Activated T-helper 2 cell treated with anti-CD3 and anti-CD28 coated beads, Interferon-gamma antibody, Interleukin-2, Interleukin-4, amounts not matched to agents 10 μg/mL and 5 μg/mL and 100 μg/mL, durations not matched to agents 14 hours and 24 hours and 36 hours (primary cell): ENCODE measurements around the gene GLI3. TPM values are rescaled to one million over a fixed set of nuclear protein-coding genes. Genes with fewer than 3 reads are reported as not detected.

Source experiments
- DNase-seq: peaks from one replicate; pipeline ENCODE4 v3.0.0; 2021; ENCODE audit warnings: low spot score
- H3K27ac Mint-ChIP-seq: one replicate; pipeline ENCODE4 v1.8.0; 2021; ENCODE audit warnings: mixed read lengths
- H3K27me3 Mint-ChIP-seq: one replicate; pipeline ENCODE4 v1.8.0; 2021; ENCODE audit warnings: low read depth, mixed read lengths
- H3K36me3 Mint-ChIP-seq: one replicate; pipeline ENCODE4 v1.8.0; 2021; ENCODE audit warnings: low read depth, mixed read lengths
- H3K4me1 Mint-ChIP-seq: one replicate; pipeline ENCODE4 v1.8.0; 2021; ENCODE audit warnings: low read depth, mixed read lengths
- H3K4me3 Mint-ChIP-seq: one replicate; pipeline ENCODE4 v1.8.0; 2021; ENCODE audit warnings: low read depth, mild to moderate bottlenecking, moderate library complexity, mixed read lengths
- H3K9me3 Mint-ChIP-seq: one replicate; pipeline ENCODE4 v1.8.0; 2021; ENCODE audit warnings: mixed read lengths
- intact Hi-C: fragments of 100-400 bp; cut with micrococcal nuclease; formaldehyde crosslinking; loops from one replicate; pipeline ENCODE4 v1.15.1; 2023
- total RNA-seq: library from RNA; stranded (reverse); gene quantifications from 2 replicates; pipeline ENCODE4 v1.2.3, GENCODE V29; 2022

The GLI3 gene
- total RNA-seq, 1 donor from 2014 or later = not detected

- Mint-ChIP-seq H3K36me3 (no peaks in the 10 kb centered on the region), H3K27ac (no peak overlapping the region), H3K4me3 (no peak overlapping the region), H3K9me3 (no peaks in the 10 kb centered on the region), H3K4me1 (peaks cover 4% of the 10 kb centered on the region), H3K27me3 (peaks cover 4% of the 10 kb centered on the region)
- no peak for DNase-seq
- intact Hi-C loops = no loop called here
Observed at GRCh38 chr7:42198296-42198695, 38.7 kb downstream of the GLI3 start.

GRCh38 chr7:42197451-42197850 lies 39.6 kb downstream of the GLI3 start:
- peaks cover 4% of the 10 kb centered on the region for H3K27me3 Mint-ChIP-seq
- H3K27ac Mint-ChIP-seq = no peak overlapping the region
- H3K36me3 Mint-ChIP-seq = no peaks in the 10 kb centered on the region
- H3K4me1 Mint-ChIP-seq = peaks cover 4% of the 10 kb centered on the region
- no peak for DNase-seq
- no peak overlapping the region for H3K4me3 Mint-ChIP-seq
- intact Hi-C loops = no loop called here
- no peaks in the 10 kb centered on the region for H3K9me3 Mint-ChIP-seq

GRCh38 chr7:42194238-42194637 lies 42.8 kb downstream of the GLI3 start:
- peaks cover 3% of the 10 kb centered on the region for H3K4me1 Mint-ChIP-seq
- no peaks in the 10 kb centered on the region for H3K36me3 Mint-ChIP-seq
- no peak overlapping the region for H3K4me3 Mint-ChIP-seq
- no peaks in the 10 kb centered on the region for H3K9me3 Mint-ChIP-seq
- intact Hi-C loops = no loop called here
- no peak for DNase-seq
- H3K27ac Mint-ChIP-seq = no peak overlapping the region
- peaks cover 4% of the 10 kb centered on the region for H3K27me3 Mint-ChIP-seq

- Mint-ChIP-seq H3K4me3 (no peak overlapping the region), H3K4me1 (peaks cover 3% of the 10 kb centered on the region), H3K9me3 (no peaks in the 10 kb centered on the region), H3K36me3 (no peaks in the 10 kb centered on the region), H3K27ac (no peak overlapping the region), H3K27me3 (peaks cover 4% of the 10 kb centered on the region)
- DNase-seq = no peak
- intact Hi-C loops = no loop called here
Observed at GRCh38 chr7:42193471-42194129, 43.4 kb downstream of the GLI3 start.

GRCh38 chr7:42192851-42193461 lies 44.1 kb downstream of the GLI3 start:
- DNase-seq = no peak
- Mint-ChIP-seq H3K27me3 (peaks cover 4% of the 10 kb centered on the region), H3K4me1 (peaks cover 3% of the 10 kb centered on the region), H3K4me3 (no peak overlapping the region), H3K9me3 (no peaks in the 10 kb centered on the region), H3K36me3 (no peaks in the 10 kb centered on the region), H3K27ac (no peak overlapping the region)
- intact Hi-C loops = no loop called here

- no peak overlapping the region for H3K27ac Mint-ChIP-seq
- peaks cover 4% of the 10 kb centered on the region for H3K27me3 Mint-ChIP-seq
- H3K36me3 Mint-ChIP-seq = no peaks in the 10 kb centered on the region
- no peaks in the 10 kb centered on the region for H3K9me3 Mint-ChIP-seq
- H3K4me3 Mint-ChIP-seq = no peak overlapping the region
- intact Hi-C loops = no loop called here
- peaks cover 3% of the 10 kb centered on the region for H3K4me1 Mint-ChIP-seq
- DNase-seq = no peak
Observed at GRCh38 chr7:42192066-42192465, 44.9 kb downstream of the GLI3 start.

- no peak for DNase-seq
- intact Hi-C loops = no loop called here
- peaks cover 3% of the 10 kb centered on the region for H3K4me1 Mint-ChIP-seq
- H3K9me3 Mint-ChIP-seq = no peaks in the 10 kb centered on the region
- no peaks in the 10 kb centered on the region for H3K27me3 Mint-ChIP-seq
- H3K36me3 Mint-ChIP-seq = no peaks in the 10 kb centered on the region
- H3K4me3 Mint-ChIP-seq = no peak overlapping the region
- H3K27ac Mint-ChIP-seq = no peak overlapping the region
Observed at GRCh38 chr7:42189535-42189934, 47.5 kb downstream of the GLI3 start.

- Mint-ChIP-seq H3K4me1 (no peaks in the 10 kb centered on the region), H3K27me3 (no peaks in the 10 kb centered on the region), H3K27ac (no peak overlapping the region), H3K36me3 (no peaks in the 10 kb centered on the region), H3K9me3 (no peaks in the 10 kb centered on the region), H3K4me3 (no peak overlapping the region)
- intact Hi-C loops = no loop called here
- DNase-seq = no peak
Observed at GRCh38 chr7:42186151-42186550, 50.9 kb downstream of the GLI3 start.

- Mint-ChIP-seq H3K27me3 (no peaks in the 10 kb centered on the region), H3K36me3 (no peaks in the 10 kb centered on the region), H3K9me3 (no peaks in the 10 kb centered on the region), H3K27ac (no peak overlapping the region), H3K4me3 (no peak overlapping the region), H3K4me1 (no peaks in the 10 kb centered on the region)
- intact Hi-C loops = no loop called here
- DNase-seq = no peak
Observed at GRCh38 chr7:42185726-42186125, 51.3 kb downstream of the GLI3 start.

GRCh38 chr7:42183547-42183946 lies 53.5 kb downstream of the GLI3 start:
- Mint-ChIP-seq H3K36me3 (no peaks in the 10 kb centered on the region), H3K4me3 (no peak overlapping the region), H3K9me3 (no peaks in the 10 kb centered on the region), H3K27ac (no peak overlapping the region), H3K4me1 (no peaks in the 10 kb centered on the region), H3K27me3 (no peaks in the 10 kb centered on the region)
- no peak for DNase-seq
- intact Hi-C loops = no loop called here

- DNase-seq = no peak
- intact Hi-C loops = no loop called here
- no peak overlapping the region for H3K4me3 Mint-ChIP-seq
- H3K27me3 Mint-ChIP-seq = no peaks in the 10 kb centered on the region
- H3K9me3 Mint-ChIP-seq = no peaks in the 10 kb centered on the region
- no peaks in the 10 kb centered on the region for H3K36me3 Mint-ChIP-seq
- H3K27ac Mint-ChIP-seq = no peak overlapping the region
- H3K4me1 Mint-ChIP-seq = no peaks in the 10 kb centered on the region
Observed at GRCh38 chr7:42181566-42181965, 55.4 kb downstream of the GLI3 start.

- DNase-seq = no peak
- H3K9me3 Mint-ChIP-seq = no peaks in the 10 kb centered on the region
- no peaks in the 10 kb centered on the region for H3K36me3 Mint-ChIP-seq
- intact Hi-C loops = no loop called here
- no peak overlapping the region for H3K27ac Mint-ChIP-seq
- H3K4me1 Mint-ChIP-seq = no peaks in the 10 kb centered on the region
- H3K4me3 Mint-ChIP-seq = no peak overlapping the region
- no peaks in the 10 kb centered on the region for H3K27me3 Mint-ChIP-seq
Observed at GRCh38 chr7:42180806-42181205, 56.2 kb downstream of the GLI3 start.

GRCh38 chr7:42176724-42177101 lies 60.3 kb downstream of the GLI3 start:
- Mint-ChIP-seq H3K27ac (no peak overlapping the region), H3K4me1 (no peaks in the 10 kb centered on the region), H3K36me3 (no peaks in the 10 kb centered on the region), H3K27me3 (no peaks in the 10 kb centered on the region), H3K9me3 (no peaks in the 10 kb centered on the region), H3K4me3 (no peak overlapping the region)
- no peak for DNase-seq
- intact Hi-C loops = no loop called here
